Measurements from ENCODE around the gene GNB3.

Gene GNB3

GRCh38 chr12:6839482-6840201, 1.1 kb upstream of the GNB3 start:
- DNase-seq: no peak

DNA sequence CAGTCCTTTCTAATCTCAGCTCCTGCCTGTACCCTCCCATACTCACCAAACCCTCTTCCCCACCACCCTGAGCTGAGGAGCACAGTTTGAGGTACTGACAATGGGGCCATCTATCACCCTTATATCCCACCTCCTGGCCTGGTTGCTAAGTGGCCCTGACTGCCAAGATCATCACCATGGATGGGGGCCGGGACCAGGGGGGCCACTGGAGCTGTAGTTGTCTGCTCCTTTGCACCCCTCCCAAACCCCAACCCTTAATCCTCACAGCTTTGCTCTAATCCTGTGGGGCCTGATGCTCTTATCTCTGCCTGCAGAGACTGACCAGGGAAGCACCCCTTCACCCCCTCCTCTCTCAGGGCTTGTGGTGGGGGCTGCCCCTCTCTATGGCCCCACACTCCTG, 395 bp upstream of the GNB3 start:
- DNase-seq: no peak

- no peak for DNase-seq
These were observed 1.4 kb downstream of the GNB3 start for GRCh38 chr12:6842075-6842474.

DNA sequence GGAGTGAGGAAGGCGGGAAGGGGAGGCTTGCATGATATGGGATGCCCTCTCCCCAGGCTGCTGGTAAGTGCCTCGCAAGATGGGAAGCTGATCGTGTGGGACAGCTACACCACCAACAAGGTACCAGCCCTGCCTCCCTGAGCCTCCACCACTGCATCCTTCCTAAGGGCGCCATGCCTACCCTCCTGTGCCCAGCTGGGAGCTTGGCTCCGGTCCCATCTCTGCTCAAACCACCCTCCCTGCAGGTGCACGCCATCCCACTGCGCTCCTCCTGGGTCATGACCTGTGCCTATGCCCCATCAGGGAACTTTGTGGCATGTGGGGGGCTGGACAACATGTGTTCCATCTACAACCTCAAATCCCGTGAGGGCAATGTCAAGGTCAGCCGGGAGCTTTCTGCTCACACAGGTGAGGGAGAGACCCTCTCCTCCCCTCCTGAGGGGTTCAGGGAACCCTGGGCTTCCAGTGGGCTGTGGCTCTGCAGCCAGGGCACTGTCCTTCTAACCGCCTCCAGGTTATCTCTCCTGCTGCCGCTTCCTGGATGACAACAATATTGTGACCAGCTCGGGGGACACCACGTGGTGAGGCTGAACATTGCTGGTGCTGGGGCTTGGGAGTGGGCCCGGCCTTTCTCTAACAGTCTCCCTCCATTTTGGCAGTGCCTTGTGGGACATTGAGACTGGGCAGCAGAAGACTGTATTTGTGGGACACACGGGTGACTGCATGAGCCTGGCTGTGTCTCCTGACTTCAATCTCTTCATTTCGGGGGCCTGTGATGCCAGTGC, 2.6 kb downstream of the GNB3 start:
- DNase-seq: no peak

GRCh38 chr12:6845395-6845794, 4.7 kb downstream of the GNB3 start:
- no peak for DNase-seq

DNA sequence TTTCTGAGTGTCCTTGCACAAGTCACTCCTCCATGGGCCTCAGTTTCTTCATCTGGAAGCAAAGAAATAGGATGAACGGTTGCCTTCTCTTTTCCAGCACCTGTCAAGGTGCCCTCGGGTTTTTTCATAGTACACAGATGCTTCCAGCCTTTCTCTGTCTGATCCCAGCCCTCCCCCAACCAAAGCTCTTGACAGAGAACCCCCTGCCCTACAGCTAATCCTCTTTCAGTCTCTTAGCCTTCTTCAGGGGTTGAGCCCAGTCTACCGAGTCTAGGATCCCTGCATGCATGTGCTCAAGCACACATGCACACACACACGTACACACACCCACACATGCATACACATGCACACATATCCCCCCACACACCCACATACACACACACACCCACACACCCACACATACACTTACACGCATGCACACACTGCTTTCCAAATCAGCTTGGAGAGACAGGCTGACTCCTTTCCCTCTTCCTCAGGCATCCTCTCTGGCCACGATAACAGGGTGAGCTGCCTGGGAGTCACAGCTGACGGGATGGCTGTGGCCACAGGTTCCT, 5.7 kb downstream of the GNB3 start:
- DNase-seq: no peak

GRCh38 chr12:6847676-6848075, 7.0 kb downstream of the GNB3 start:
- DNase-seq: no peak

- DNase-seq: no peak
These were observed 8.7 kb downstream of the GNB3 start for GRCh38 chr12:6849427-6849826.

DNA sequence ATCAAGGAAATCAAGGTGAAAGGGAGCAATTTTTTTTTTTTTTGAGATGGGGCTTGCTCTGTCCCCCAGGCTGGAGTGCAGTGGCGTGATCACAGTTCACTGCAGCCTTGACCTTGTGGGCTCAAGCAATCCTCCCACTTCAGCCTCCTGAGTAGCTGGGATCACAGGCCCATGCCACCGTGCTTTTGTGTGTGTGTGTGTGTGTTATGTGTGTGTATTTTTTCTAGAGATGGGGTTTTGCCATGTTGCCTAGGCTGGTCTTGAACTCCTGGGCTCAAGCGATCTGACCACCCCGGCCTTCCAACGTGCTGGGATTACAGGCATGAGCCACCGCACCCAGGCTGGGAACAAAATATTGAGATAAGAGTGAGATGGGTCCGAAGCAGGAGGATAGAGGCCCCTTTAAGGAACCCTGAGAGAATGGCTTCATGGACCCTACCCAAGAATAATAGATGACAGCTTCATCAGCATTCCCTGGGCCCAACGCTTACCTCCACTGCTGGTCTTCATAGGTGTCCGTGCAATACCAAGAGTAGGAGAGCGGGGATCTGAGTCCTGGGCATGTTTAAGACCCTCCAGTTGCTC, 9.3 kb downstream of the GNB3 start:
- DNase-seq: no peak

DNA sequence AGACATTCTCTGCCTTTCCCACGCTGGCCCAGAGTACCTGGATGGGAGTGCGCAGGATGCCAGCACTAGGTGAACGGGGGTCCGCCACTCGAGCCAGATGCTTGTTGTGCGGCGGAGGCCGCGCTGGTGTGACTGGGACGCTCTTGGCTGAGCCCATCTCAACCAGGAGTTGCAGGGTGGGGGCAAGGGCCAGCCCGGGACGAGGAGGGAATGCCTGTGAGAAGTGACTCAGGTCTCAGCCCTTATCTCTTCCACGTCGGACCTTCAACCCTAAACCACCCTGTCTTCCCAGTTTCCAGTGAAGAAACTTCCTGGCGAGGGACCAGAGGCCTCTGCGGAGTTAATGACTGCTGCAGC, 10.0 kb downstream of the GNB3 start:
- no peak for DNase-seq

DNA sequence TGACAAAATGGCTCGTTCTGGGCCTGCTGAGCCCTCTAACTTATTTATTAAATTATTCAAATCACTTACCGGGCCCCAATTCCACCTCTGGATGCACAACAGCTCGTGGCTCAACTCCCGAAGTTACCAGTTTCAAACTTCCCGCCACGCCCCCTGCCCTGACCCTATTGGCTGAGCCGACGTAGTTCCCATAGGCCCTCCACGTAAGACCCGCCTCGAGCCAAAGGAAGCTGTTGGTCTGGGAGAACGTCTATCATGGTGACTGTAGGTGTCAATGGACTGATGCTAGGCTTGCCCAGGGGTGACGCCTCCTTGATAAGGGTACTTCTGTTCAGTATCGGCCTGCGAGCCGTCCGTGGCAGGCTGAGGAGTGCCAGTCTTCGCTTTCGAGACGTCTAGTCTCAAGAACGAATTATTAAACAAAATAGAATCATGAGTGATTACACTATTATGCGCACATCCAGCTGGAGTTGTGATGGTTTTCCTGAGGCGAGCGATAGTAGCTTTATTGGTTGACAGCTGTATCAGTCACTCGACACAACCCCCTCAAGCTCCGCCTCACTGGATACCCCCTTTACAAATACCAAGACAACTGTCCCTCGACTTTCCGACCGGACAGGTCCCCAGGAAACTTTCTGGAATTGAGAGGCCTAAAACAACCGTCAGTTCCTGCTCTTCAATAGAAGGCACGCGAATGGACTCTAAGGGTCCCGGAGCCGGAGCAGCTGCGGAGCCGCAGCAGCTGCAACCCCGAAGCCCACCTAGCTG, 10.6 kb downstream of the GNB3 start, which contains the start of gene CDCA3:
CDCA3 (minus strand) TSS at position 134 of the 768 bp plus-strand sequence. CDS start 334 bp downstream, outside the sequence.
- DNase-seq: peak; percentile 90 to 97

GRCh38 chr12:6851921-6852650, 11.4 kb downstream of the GNB3 start, which contains the start of gene USP5:
Gene USP5, plus strand, starts transcription at chr12:6852150. Its CDS starts 30 bp downstream, at chr12:6852180.
- DNase-seq: peak; percentile 99

DNA sequence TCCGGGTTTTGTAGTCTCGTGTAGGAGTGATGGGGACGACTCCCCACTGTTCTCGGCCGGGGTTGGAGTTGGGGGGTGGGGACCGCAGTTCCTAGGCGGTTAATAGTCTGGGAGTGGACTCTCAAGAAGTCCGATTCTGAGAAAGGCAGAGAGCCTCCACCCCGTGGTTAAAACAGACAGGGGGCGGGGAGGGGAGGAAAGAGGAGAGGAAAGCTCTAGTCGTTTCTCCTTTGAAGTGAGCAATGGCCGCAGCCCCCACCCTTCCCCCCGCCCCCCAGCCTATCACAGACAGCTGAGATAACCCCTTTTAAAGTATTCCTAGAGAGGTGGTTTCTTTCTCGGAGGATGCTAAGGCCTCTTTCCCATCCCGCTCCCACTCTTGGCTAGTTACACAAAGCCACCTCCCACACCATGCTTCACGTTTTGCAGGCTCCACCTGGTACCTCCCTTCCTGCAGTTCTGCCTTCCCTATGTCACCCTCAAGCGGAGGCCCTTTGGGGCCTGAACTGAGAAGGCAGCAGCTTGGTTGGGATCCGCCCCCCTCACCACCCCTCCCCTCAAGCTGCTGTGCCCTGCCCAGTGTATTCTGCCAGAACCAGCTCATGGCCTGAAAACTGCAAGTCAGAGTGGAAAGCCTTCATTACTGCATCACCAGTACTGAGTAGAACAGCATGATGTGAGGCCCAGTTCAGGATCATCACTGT, 12.1 kb downstream of the GNB3 start:
- DNase-seq: peak; percentile 42 to 48

DNA sequence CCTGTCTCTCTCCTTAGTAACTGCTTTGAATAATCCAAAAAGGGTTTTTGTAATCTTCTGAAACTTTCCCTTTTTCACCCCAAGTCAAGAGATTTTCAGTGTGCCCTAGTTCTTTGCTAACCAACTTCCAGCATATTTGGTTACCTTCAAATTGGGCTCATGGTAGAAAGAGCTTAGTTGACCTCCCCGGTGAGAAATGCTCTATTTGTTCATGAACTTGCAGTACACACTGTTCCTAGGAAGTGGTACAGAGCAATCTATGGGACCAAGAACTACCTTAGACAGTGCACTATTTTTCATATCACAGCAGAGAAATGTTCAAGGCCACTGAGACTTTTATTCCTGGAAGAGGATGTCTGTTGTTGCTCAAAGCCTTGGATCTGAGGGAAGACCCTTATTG, 12.9 kb downstream of the GNB3 start:
- no peak for DNase-seq

GRCh38 chr12:6854036-6854435, 13.3 kb downstream of the GNB3 start:
- no peak for DNase-seq

- no peak for DNase-seq
These were observed 14.6 kb downstream of the GNB3 start for GRCh38 chr12:6855322-6855721.

DNA sequence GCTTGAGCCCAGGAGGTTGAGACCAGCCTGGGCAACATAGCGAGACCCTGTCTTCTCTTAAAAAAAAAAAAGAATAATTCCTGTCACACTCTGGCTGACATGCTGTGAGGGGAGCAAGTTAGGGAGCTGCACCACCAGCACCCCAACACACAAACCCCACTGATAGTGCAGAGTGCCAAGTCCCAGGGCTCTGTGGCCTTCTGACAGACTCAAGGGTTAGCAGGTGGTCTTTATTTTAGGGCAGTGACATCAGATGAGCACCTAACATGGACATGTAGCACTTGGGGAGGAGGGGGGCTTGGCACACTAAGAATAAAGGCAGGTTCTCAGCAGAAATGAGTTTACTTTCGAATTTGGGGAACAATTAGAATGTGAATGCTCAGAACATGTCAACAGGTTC, 18.1 kb downstream of the GNB3 start:
- no peak for DNase-seq

GRCh38 chr12:6860116-6860515, 19.4 kb downstream of the GNB3 start:
- DNase-seq: no peak

DNA sequence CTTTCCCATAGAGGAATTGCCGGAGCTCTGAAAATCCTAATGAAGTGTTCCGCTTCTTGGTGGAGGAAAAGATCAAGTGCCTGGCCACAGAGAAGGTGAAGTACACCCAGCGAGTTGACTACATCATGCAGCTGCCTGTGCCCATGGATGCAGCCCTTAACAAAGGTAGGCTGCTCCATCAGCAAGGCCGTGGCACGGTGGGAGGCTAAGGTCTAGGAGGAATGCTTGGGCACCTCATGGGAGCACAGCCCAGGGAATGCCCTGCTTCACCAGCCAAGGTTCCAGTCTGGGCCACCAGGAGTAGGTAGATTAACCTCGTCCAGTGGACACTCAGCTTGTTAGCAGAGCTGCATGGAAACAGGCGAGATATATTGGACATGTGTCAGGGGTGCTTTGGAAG, 20.2 kb downstream of the GNB3 start:
- DNase-seq: no peak

DNA sequence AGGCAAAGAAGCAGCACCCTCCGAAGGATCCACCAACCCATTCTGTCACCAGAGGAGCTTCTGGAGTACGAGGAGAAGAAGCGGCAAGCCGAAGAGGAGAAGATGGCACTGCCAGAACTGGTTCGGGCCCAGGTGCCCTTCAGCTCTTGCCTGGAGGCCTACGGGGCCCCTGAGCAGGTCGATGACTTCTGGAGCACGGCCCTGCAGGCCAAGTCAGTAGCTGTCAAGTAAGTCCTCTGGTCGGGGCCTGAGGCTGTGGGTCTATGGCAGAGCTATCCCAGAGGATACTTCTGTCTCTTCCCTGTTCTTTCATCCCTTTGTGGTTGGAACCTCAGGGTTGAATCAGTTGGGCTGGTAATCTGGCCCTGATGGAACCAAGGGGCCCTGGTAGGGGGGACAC, 20.7 kb downstream of the GNB3 start:
- DNase-seq: no peak

DNA sequence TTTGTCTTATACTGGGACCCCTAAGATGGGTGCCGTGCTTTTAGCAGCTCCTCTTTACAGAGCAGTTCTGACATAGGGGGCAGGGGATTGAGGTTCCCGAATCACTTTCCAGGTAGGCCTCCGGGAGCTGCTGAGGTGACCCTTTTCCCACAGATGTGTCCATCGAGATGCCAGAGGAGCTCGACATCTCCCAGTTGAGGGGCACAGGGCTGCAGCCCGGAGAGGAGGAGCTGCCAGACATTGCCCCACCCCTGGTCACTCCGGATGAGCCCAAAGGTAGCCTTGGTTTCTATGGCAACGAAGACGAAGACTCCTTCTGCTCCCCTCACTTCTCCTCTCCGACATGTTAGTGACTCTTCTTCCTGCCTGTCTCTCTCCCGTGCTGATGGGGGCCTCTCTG, 22.3 kb downstream of the GNB3 start:
- DNase-seq: no peak

Measured in hippocampal formation (tissue), 2 donors.